Natural killer cell (primary cell): Measurements from ENCODE around the gene MUC5B. TPM values are rescaled to one million over a fixed set of nuclear protein-coding genes. Genes with fewer than 3 reads are reported as not detected.

Experiments used
- ATAC-seq, 3 donors: fragments of 150-1000 bp in 2 of 3; fragments of 200-7000 bp in 1 of 3; cut with Tn5 transposase; 1 replicate in 1 of 3; 2 replicates in 2 of 3; pipeline ENCODE4 v1.10.0; 2021; ENCODE audit warnings: mild to moderate bottlenecking in 2 of 3, moderate library complexity in 2 of 3
- DNase-seq, 2 donors: peaks; one replicate each; pipeline versions ENCODE4 v3.0.0 to v3.0.0-alpha.2; 2013 to 2021; ENCODE audit warnings: mixed read lengths in 1 of 2
- H3K27ac ChIP-seq: one replicate; pipeline ENCODE4 v1.5.1; 2013; ENCODE audit warnings: mild to moderate bottlenecking, low read length
- H3K27me3 ChIP-seq: one replicate; pipeline ENCODE4 v1.6.1; 2013; ENCODE audit warnings: low read length; ENCODE audit not compliant: control insufficient read depth, insufficient read depth
- H3K36me3 ChIP-seq: one replicate; pipeline ENCODE4 v1.6.1; 2013; ENCODE audit warnings: low read length; ENCODE audit not compliant: control insufficient read depth, insufficient read depth
- H3K4me1 ChIP-seq: one replicate; pipeline ENCODE4 v1.6.1; 2013; ENCODE audit warnings: low read length; ENCODE audit not compliant: control insufficient read depth, insufficient read depth
- H3K4me3 ChIP-seq: one replicate; pipeline ENCODE4 v1.5.1; 2013; ENCODE audit warnings: low read length
- H3K9me3 ChIP-seq: one replicate; pipeline ENCODE4 v1.6.1; 2013; ENCODE audit warnings: low read length; ENCODE audit not compliant: control insufficient read depth, insufficient read depth
- H3K27ac Mint-ChIP-seq, 2 donors: one replicate each; pipeline ENCODE4 v1.8.0; 2022; ENCODE audit warnings: mild to moderate bottlenecking in 2 of 2, mixed read lengths in 2 of 2, moderate library complexity in 1 of 2
- H3K27me3 Mint-ChIP-seq, 2 donors: one replicate each; pipeline ENCODE4 v1.8.0; 2022; ENCODE audit warnings: low read depth in 2 of 2, mixed read lengths in 2 of 2
- H3K36me3 Mint-ChIP-seq: one replicate; pipeline ENCODE4 v1.8.0; 2022; ENCODE audit warnings: mixed read lengths
- H3K4me1 Mint-ChIP-seq, 2 donors: one replicate each; pipeline ENCODE4 v1.8.0; 2022; ENCODE audit warnings: mixed read lengths in 2 of 2
- H3K4me3 Mint-ChIP-seq: one replicate; pipeline ENCODE4 v1.8.0; 2022; ENCODE audit warnings: mild to moderate bottlenecking, moderate library complexity, mixed read lengths
- H3K9me3 Mint-ChIP-seq, 2 donors: one replicate each; pipeline ENCODE4 v1.8.0; 2022; ENCODE audit warnings: mixed read lengths in 2 of 2
- WGBS: methylation state at CpG from one replicate; pipeline ENCODE4 v1.1.7; 2013; ENCODE audit warnings: missing lambda C conversion rate; ENCODE audit not compliant: insufficient coverage; 5-methylcytosine and 5-hydroxymethylcytosine counted together
- intact Hi-C: fragments of 100-400 bp; cut with micrococcal nuclease; formaldehyde crosslinking; loops from one replicate; pipeline ENCODE4 v1.14.2; 2022
- total RNA-seq, 4 donors: library from RNA; stranded (reverse); fragments of 120-200 nt in 1 of 4; gene quantifications; one replicate each; pipeline versions ENCODE4 v1.2.3 to v1.2.4, GENCODE V29; 2013 to 2022
- TF ChIP-seq, protein P1 (sequence below): fragments of 200-600 bp; IDR thresholded peaks from one replicate; pipeline ENCODE4 v1.8.0; 2022; ENCODE audit warnings: antibody characterized with exemption

The MUC5B gene
- total RNA-seq, 3 donors from 2014 or later (not counting 1 experiment from before 2014, with no cell fraction given): not detected

- no peaks in the 10 kb centered on the region for H3K36me3 Mint-ChIP-seq
- H3K27me3 Mint-ChIP-seq: no peaks in the 10 kb centered on the region
- peaks cover 10 to 12% of the 10 kb centered on the region in 2 donors for H3K4me1 Mint-ChIP-seq
- H3K36me3 ChIP-seq: peaks cover 49% of the 10 kb centered on the region
- H3K27ac Mint-ChIP-seq: no peak overlapping the region
- H3K27me3 ChIP-seq: no peaks in the 10 kb centered on the region
- no peak for ATAC-seq
- WGBS: 96% methylated on average over 43 of the region's 43 CpGs
- intact Hi-C loops: no loop called here
- H3K4me3 ChIP-seq: no peak overlapping the region
- DNase-seq: no peak
- H3K4me1 ChIP-seq: no peaks in the 10 kb centered on the region
- H3K9me3 ChIP-seq: no peaks in the 10 kb centered on the region
- TF ChIP-seq, protein P1, sequence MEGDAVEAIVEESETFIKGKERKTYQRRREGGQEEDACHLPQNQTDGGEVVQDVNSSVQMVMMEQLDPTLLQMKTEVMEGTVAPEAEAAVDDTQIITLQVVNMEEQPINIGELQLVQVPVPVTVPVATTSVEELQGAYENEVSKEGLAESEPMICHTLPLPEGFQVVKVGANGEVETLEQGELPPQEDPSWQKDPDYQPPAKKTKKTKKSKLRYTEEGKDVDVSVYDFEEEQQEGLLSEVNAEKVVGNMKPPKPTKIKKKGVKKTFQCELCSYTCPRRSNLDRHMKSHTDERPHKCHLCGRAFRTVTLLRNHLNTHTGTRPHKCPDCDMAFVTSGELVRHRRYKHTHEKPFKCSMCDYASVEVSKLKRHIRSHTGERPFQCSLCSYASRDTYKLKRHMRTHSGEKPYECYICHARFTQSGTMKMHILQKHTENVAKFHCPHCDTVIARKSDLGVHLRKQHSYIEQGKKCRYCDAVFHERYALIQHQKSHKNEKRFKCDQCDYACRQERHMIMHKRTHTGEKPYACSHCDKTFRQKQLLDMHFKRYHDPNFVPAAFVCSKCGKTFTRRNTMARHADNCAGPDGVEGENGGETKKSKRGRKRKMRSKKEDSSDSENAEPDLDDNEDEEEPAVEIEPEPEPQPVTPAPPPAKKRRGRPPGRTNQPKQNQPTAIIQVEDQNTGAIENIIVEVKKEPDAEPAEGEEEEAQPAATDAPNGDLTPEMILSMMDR: no peak
- H3K9me3 Mint-ChIP-seq: no peaks in the 10 kb centered on the region
- no peak overlapping the region for H3K27ac ChIP-seq
- no peak overlapping the region for H3K4me3 Mint-ChIP-seq
Observed at GRCh38 chr11:1290052-1291040, 67.5 kb downstream of the MUC5B start.

DNA sequence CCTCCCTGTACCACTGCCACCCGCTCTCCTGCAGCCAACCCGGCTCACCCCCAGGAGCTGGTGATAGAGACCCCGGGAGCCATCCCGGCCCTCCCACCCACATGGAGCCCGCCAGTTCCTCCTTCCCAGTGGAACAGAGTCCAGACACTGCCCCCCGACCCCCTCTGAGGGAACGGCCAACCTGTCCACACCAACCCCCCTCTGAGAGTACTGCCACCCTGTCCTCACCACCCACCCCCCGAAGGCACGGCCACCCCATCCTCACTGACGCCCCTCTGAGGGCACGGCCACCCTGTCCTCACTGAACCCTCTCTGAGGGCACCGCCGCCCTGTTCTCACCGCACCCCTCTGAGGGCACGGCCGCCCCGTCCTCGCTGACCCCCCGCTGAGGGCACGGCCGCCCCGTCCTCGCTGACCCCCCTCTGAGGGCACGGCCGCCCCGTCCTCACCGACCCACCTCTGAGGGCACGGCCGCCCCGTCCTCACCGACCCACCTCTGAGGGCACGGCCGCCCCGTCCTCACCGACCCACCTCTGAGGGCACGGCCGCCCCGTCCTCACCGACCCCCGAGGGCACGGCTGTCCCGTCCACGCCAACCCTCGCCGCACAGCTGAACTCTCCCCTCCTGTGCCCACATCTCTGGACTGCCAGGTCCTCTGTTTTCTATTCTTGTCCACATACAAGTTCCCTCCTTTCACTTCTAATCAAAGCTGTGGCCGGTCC lies 68.6 kb downstream of the MUC5B start:
- TF ChIP-seq, protein P1: no peak
- no peaks in the 10 kb centered on the region for H3K9me3 Mint-ChIP-seq
- H3K27me3 Mint-ChIP-seq: no peaks in the 10 kb centered on the region
- Histone ChIP-seq H3K27me3 (no peaks in the 10 kb centered on the region), H3K36me3 (peaks cover 44% of the 10 kb centered on the region), H3K9me3 (no peaks in the 10 kb centered on the region), H3K4me1 (no peaks in the 10 kb centered on the region), H3K4me3 (no peak overlapping the region), H3K27ac (no peak overlapping the region)
- ATAC-seq: no peak
- no peaks in the 10 kb centered on the region for H3K36me3 Mint-ChIP-seq
- peaks cover 10 to 12% of the 10 kb centered on the region in 2 donors for H3K4me1 Mint-ChIP-seq
- intact Hi-C loops: no loop called here
- no peak overlapping the region for H3K4me3 Mint-ChIP-seq
- DNase-seq: no peak
- H3K27ac Mint-ChIP-seq: no peak overlapping the region
- WGBS: 98% methylated on average over 45 of the region's 46 CpGs

GRCh38 chr11:1292018-1292643 lies 69.3 kb downstream of the MUC5B start:
- DNase-seq (no peak), ATAC-seq (no peak)
- Histone ChIP-seq H3K36me3 (peaks cover 38% of the 10 kb centered on the region), H3K4me3 (no peak overlapping the region), H3K4me1 (no peaks in the 10 kb centered on the region), H3K9me3 (no peaks in the 10 kb centered on the region), H3K27ac (no peak overlapping the region), H3K27me3 (no peaks in the 10 kb centered on the region)
- WGBS: 96% methylated on average over 10 of the region's 10 CpGs
- H3K4me3 Mint-ChIP-seq: no peak overlapping the region
- peak overlapping the region in 1 of 2 donors; percentile 25 for H3K27ac Mint-ChIP-seq
- H3K36me3 Mint-ChIP-seq: no peaks in the 10 kb centered on the region
- peaks cover 10 to 12% of the 10 kb centered on the region in 2 donors for H3K4me1 Mint-ChIP-seq
- H3K27me3 Mint-ChIP-seq: no peaks in the 10 kb centered on the region
- intact Hi-C loops: no loop called here
- TF ChIP-seq, protein P1: no peak
- H3K9me3 Mint-ChIP-seq: no peaks in the 10 kb centered on the region
